ENCODE results near the gene PCDHA10. TPM values are rescaled to one million over a fixed set of nuclear protein-coding genes. Genes with fewer than 3 reads are reported as not detected.

Gene PCDHA10
- polyA plus RNA-seq, 1 of the 3 experiments (the other 2 are of a cell fraction) = 0.02 TPM

- H3K27me3 ChIP-seq (ENCODE audit: insufficient read depth) = no peaks in the 10 kb centered on the region
- no peaks in the 10 kb centered on the region for H3F3A ChIP-seq (replicated peaks; ENCODE audit: insufficient read depth)
- H2AFZ ChIP-seq (ENCODE audit: low read depth) = no peak overlapping the region
- no peak overlapping the region for H3K4me2 ChIP-seq
- POLR2A ChIA-PET = no interaction called here
- no peaks in the 10 kb centered on the region for H3K9me3 ChIP-seq
- H3K79me2 ChIP-seq (ENCODE audit: insufficient read depth) = no peaks in the 10 kb centered on the region
- no peak overlapping the region for H3K9ac ChIP-seq
- WGBS (ENCODE audit: low lambda C conversion rate) = 85% methylated on average over 63 of the region's 76 CpGs
- H3K4me1 ChIP-seq (ENCODE audit: control insufficient read depth in 1 of 2, insufficient read depth in 2 of 2, low read depth in 1 of 2, low read length in 1 of 2) = no peaks in the 10 kb centered on the region
- TF ChIP-seq PBX3 (IDR thresholded peaks at IDR 0.05) (no peak), USF1 (IDR thresholded peaks at IDR 0.05; ENCODE audit: borderline replicate concordance, low read depth) (no peak), GATA2 (CRISPR knock-in tag; IDR thresholded peaks at IDR 0.05) (no peak), RFX5 (IDR thresholded peaks at IDR 0.05; ENCODE audit: low read length) (no peak), CHD2 (IDR thresholded peaks at IDR 0.05; ENCODE audit: low read length, partially characterized antibody) (no peak), TAF1 (IDR thresholded peaks at IDR 0.05; ENCODE audit: borderline replicate concordance, low read depth, low read length) (no peak), GABPA (IDR thresholded peaks at IDR 0.05; ENCODE audit: low read depth) (no peak), REST (IDR thresholded peaks at IDR 0.05; ENCODE audit: low read depth, low read length) (no peak), MEF2A (IDR thresholded peaks at IDR 0.05; ENCODE audit: borderline replicate concordance, low read depth) (no peak)
- CTCF ChIA-PET = interaction anchor here (1.1 to 9.2 kb wide), 4 partner anchors 12 to 360 kb away, joined by 3 to 132 read pairs (median 36); partner anchors contain the start of genes PCDHA12, PCDHA8 and PCDHB14
- H3K4me3 ChIP-seq (ENCODE audit: low read depth in 2 of 2, low read length in 1 of 2) = no peak overlapping the region; a peak in 1 of 4 replicates
- no peak overlapping the region for H3K27ac ChIP-seq (ENCODE audit: low read depth in 2 of 2, low read length in 1 of 2)
- no peaks in the 10 kb centered on the region for H4K20me1 ChIP-seq (ENCODE audit: insufficient read depth)
- no peaks in the 10 kb centered on the region for H3K36me3 ChIP-seq (replicated peaks in 1 of 2; ENCODE audit: control insufficient read depth in 1 of 2, insufficient read depth in 2 of 2, low read length in 1 of 2)
- DNase-seq = no peak
- no peaks in the 10 kb centered on the region for H3K9me2 ChIP-seq
Observed at GRCh38 chr5:140862441-140863295, 7.0 kb downstream of the PCDHA10 start.

All from SK-N-SH (cell line).